NK-92 treated with Interleukin-12 subunit alpha and Interleukin-12 subunit beta, amount 100 ng/mL, for 24 hours (cell line): ENCODE measurements around the gene LEKR1.
A peak's percentile ranks its signal among the peaks of the same experiment; 100 is the strongest.
"Not testable (repeated sequence)": the region's sequence is repeated elsewhere in the genome, so short reads cannot be mapped to it uniquely, and the experiment has no call there.

Experiments
- DNase-seq: peaks from one replicate; lab custom pipeline; 2025; lab: John Stamatoyannopoulos, UW

LEKR1 gene

DNA sequence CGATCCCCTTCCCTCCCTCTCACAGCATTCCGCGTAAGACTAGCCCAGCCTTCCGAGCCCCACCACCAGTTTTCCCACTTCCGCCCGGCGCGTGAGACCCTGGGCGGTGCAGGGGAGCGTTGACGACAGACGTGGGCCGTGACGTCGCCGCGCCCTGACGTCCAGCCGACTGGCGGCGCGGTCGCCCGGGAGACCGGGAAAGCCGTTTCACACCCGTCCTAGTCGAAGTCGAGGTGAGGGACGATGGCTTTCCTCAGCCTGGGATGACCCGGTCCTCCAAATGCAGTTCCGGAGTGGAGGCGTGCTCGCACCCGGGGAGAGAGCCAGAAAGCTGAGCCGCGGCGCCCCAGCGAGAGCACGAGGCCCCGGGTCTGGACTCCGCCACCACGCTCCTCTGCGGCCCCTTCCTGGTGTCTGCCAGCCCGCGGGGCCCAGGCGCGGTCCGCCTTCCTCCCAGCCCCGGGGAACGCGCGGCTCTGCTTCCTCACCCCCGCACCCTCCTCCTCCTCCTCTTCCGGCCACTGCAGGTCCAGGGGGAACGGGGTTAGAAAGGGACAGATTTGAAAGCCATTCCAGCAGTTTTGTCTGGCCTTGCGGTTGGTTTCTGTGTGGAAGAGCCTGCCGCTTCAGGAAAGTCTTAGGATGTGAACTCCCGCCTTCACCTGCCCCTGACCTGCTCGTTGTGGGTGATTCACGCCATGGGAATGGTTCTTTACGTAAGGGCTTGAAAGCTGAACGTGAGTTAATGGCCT is at the start of gene LEKR1:
LEKR1 (plus strand) TSS at position 210 of the 752 bp plus-strand sequence. CDS start 2,977 bp downstream, outside the sequence.
- DNase-seq: peak; percentile 45

DNA sequence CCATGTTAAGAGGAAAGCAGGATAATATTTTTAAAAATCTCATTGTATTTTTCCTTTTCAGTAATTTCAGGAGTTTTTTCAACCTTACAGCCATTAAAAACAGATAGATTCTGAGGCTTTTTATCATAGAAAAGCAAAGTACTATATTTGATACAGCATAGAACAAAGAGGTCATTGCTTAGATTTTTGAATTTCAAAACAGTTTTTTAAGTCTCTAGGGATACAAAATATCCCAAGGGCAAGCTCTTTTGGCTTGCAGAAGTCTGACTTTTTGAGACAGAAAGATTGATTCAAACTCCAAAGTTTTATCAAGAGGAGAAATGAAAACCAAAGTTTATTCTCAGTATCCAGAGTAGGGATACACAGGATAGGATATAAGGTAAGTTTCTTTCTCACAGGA is 49.3 kb upstream of the LEKR1 start:
- DNase-seq: no peak

DNA sequence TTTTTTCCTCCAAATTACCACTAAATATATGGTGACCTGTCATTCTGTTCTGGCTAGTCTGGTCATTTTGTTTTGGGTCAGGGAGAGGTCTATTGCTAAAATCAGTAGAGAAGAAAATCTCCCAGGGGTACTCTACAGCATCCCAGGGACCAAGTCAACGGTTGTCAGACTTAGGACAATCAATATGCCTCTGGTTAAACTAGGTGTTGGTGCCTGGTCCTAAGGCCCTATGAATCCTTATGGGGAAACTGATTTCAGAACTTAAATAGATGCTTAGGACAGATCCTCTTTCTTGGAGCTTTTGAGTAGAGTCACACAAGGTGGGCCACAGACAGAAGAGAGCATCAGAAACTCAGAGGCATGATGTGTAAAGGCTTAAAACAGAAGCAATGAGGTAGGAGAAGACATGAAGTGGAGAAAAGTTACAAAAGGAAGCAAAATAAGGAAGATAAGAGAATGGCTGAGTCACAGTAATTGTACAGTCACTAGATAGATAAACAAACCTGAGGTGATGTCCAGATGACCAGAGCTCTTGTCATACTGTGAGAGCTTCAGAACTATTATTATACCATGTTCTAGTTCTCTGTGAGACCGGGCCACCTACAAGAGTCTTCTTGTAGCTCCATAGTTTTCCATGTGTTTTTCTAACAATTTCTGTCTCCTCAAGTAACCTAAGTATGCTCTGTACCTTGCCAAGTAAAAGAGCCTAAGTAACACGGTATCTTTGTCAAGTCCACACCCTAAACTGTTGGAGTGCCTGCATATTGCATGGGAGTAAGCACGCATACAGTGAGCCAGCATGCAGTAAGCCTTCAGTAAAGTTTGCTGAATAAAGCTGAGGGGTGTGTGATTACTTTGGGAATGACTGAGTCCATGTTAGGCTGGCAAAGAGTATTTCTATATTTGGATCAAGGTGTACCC is 44.6 kb upstream of the LEKR1 start:
- no peak for DNase-seq

DNA sequence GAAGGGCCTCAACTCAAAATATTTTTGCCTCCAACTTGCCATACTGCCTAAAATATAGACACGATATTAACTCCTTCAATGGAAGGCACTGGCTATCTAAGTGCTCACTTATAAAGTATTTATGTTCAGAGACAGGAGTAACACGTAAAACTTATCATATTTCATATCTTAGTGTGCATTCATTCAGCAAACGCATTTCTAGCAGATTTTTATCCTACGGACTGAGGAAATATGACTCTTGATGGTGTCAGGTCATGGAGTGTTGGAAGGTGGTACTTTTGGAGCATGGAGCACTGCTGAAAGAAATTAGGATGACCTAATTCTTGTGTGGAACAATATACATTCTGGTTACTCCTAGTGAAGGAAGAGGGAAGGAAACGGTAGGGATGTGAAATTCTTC is 43.8 kb upstream of the LEKR1 start:
- DNase-seq: no peak

DNA sequence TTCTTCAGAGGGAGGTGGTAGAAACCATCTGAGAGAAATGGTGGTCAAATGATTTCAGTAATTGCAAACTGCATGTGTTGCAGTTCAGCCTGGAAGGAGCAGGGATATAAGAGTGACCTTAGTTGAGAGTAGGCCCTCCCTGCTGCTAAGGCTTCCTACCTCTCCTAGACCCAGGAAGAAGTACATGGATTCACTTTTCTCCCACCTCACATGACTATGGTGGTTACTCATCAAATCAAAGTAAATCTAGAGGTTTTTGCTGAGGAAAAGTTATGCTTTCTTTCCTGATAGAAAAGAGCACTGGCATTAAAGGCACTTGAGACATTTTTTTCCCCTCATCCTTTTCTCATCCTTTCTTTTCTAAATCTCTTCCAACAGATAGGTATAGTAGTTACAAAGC is 43.2 kb upstream of the LEKR1 start:
- no peak for DNase-seq

DNA sequence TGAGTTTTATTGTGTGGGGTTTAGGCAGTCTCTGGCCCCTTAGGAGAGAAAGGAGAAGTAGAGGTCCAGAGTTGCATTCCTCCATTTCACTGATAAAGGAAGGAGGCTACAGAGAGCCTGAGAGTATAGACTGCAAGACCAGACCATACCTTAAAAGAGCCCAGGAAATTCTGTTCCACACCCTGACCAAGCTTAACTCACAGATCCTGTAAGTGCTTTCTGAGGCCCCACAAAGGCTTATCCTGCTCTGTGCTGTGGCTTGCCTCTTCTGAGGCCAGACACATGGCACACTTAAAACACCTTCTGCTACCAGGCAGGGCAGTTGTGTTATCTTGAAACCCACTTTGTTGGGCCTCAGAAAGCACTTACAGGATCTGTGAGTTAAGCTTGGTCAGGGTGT is 39.2 kb upstream of the LEKR1 start:
- no peak for DNase-seq

DNA sequence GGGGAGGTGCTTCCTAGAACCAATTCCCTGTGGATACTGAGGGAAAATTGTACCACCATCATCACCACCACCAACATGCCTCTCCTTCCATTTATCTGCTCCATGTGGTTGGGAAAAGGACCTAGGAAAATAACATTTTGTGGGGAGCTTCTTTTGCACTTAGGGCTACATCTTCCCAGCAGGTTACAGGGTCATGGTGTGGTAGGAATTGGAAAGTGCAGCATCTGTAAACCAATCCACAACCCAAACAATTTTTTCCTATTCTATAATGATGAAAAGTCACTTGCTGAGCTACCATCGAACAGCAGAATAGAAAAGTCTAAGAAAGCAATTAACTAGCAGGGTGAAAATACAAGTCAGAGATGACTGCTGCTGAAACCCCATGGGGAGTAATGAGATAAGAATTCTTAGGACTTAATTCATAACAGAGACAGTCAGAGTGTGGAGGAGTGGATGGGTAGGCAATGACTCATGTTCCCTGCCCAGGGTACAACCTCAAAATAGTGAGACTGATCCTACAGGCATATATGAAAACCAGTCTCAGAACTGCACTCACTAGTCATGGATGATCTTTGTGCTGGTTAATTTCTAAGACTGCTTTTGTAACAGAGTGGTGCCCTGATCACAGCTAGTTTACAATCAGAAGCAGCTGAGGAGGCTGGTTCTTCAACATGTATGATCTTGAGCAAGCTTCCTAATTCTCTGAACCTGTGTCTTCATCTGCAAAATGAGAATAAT is 38.1 kb upstream of the LEKR1 start:
- no peak for DNase-seq

DNA sequence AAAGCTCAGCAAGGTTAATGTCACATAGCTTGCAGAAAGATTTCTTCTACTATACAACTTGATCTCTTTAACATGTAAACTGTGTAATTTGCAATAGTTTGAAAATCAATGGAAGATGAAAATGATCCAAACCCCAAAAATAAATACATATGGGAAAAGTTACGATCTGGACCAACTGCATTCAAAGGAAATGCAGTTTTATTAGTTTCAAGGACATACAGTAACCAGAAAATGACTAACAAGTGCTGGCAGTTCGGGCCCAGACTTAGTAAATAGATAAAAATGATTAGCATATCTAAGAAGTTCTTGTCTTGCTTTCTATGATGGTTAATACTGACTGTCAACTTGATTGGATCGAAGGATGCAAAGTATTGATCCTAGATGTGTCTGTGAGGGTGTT is 37.3 kb upstream of the LEKR1 start:
- no peak for DNase-seq

DNA sequence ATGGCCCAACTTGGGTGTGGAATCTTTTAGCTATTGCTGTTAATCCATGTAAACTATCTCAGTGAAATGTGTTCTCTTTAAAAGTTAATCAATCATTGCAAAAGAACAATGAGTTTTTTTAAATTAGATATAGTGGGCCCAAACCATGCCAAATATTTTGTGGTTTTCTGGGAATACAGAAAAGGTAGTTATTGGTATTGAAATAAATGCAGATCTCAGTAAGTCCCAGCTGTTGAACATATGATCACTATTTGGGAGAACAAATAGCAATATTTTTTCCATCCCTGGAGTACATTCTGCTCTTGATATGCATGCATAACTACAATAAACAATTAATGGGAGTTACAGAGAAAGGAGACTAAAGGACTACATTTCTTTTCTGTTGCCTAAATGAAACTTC is 36.0 kb upstream of the LEKR1 start:
- DNase-seq: no peak

DNA sequence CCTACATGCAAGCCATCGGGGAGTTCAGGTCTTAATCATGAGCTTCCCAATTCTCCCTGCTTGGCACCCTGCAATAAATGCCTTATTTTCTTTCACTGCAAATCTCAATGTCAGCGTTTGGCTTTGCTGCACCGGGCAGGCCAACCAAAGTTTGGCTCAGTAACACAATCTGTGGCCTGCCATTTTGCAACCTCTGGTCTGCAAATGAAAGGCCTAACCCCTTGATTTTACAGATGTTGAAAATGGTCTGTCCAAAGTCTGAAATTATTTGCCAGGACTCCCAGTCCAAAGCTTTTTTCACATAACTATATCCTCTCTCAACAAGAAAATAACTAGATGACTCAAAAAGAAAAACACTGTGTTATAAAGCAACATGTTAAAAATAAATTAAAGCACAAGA is 34.0 kb upstream of the LEKR1 start:
- no peak for DNase-seq

DNA sequence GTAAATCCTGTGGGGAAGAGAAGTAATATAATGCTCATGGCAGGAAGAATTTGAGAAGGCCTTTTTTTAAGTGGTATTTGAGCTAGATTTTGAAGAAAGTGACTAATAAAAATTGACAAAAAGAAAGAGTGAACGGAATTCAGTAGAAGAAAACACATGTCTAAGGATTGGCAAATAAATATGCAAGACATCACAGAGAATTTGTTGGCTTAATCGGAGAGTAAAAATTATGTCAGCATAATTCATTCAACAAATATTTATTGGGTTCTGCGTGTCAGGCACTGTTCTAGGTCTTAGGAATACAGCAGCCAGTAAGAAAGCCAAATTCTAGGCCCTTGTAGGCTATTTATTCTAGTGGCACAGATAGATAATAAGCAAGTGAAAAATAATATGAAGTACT is 33.6 kb upstream of the LEKR1 start:
- DNase-seq: no peak

DNA sequence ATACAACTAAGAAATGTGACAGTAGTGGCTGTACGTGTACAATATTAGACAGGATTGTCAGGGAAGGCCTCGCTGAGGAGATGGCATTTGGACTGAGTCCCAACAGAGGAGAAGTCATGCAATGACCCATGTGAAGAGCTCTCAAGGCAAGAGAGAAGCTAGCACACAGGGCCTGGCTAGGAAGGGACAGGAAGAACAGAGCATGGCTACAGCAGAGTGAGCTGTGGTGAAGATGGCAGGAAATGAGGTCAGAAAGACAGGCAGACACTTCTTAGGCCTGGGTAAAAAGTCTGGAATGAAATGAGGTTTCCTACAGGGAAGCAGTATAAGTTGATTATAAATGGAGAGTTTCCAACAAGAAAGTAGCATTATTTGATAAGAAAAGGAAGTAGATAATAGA is 33.2 kb upstream of the LEKR1 start:
- DNase-seq: no peak

DNA sequence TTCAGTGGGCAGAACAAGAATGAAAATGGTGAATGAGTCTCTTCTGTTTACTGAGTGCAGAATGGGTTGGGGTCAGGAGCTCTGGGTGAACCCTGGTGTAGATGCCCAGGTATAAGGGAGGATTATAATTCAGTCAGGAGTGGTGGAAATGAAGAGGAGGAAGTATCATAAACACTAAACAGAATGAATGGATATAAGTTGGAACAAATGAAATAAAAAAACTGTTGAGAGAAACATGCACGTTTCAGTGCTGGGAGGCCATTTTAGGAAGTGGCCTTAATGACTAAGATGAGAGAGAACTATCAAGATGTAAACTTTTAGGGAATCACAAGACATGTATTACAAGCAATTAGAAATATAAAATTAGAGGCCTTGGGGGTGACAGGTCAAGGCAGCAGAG is 32.8 kb upstream of the LEKR1 start:
- no peak for DNase-seq

DNA sequence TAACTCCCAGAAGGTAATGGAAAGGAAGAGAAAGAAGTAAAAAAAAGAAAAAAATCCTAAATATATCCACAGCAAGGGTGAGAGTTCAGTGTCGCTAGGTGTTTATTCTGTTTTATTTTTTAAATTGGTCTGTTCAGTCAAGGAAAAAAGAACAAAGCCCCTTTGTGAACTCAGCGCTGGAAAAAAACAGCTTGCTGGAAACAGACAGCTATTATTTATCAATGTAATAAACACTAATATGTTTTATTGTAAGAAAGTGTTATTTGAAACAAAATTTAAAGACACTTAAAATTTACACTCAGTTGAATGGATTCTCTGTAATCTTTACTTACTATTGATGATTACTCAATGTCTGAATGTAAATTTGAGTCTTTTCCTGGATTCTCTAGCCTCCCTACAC is 32.3 kb upstream of the LEKR1 start:
- DNase-seq: no peak

DNA sequence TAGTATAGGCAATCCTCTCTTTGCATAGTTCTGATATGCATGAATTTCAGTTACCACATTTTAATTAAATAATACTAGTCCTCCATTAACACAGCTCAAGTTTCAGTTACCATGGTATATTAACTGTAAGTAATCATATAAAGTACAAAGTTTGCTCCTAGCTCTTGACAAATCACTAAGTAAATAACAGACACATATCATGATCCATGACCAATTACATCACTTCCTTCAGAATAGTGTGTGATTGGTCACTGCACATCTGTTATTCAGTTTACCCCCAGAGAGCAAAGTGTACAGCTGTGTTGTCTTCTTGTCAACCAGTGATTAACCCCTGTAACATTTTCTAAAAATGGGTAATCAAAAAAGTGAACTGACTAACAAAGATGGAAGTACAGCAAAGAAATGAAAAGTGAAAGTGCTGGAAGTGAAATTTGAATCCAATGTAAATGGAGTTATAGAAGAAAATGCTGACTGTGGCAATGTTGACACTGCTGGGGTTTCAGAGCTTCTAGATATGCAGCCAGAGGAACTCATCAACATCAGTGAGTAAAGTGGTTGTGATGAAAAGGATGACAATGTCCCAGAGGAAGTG is 30.2 kb upstream of the LEKR1 start:
- DNase-seq: no peak

DNA sequence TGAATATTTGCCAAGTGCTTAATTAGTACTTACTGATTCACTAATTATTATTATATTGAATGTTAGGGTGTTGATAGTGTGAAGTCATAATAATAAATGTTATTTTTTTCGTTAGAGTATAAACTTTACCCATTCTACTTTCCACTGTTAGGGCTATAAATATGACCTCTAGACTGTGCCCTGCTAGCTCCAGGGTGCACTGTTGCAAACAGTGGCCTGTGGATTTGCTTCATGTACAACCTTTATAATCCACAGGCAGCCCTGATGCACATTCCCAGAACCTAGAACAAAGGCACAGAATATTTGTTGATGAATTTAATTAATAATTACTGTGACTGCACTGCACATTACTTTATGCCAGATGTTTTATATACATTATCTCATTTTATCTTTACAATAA is 28.8 kb upstream of the LEKR1 start:
- no peak for DNase-seq

DNA sequence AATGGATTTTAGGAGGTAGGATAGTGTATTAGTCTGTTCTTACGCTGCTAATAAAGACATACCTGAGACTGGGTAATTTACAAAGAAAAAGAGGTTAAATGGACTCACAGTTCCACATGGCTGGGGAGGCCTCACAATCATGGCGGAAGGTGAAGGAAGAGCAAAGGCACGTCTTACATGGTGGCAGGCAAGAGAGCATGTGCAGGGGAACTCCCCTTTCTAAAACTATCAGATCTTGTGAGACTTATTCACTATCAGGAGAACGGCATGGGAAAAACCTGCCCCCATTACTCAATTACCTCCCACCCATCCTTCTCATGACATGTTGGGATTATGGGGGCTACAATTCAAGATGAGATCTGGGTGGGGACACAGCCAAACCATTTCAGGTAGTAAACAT is 25.9 kb upstream of the LEKR1 start:
- not testable (repeated sequence) for DNase-seq

DNA sequence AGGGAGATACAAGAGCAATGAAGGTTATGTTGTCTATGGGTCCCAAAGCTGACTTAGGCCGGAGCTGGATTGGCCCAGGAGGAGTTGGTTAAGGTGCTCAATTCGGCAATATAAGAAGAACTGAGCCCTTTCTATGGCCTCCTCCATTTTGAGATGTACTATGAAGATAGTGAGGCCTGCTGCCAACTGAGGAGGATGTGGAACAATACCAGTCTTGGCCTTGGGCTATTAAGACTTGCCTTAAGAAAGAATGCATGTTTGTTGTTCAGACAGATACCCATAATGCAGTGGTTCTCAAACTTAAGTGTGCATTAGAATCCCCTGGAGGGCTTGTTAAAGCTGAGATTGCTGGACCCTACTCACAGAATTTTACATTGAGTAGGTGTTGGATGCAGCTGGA is 24.4 kb upstream of the LEKR1 start:
- DNase-seq: no peak

DNA sequence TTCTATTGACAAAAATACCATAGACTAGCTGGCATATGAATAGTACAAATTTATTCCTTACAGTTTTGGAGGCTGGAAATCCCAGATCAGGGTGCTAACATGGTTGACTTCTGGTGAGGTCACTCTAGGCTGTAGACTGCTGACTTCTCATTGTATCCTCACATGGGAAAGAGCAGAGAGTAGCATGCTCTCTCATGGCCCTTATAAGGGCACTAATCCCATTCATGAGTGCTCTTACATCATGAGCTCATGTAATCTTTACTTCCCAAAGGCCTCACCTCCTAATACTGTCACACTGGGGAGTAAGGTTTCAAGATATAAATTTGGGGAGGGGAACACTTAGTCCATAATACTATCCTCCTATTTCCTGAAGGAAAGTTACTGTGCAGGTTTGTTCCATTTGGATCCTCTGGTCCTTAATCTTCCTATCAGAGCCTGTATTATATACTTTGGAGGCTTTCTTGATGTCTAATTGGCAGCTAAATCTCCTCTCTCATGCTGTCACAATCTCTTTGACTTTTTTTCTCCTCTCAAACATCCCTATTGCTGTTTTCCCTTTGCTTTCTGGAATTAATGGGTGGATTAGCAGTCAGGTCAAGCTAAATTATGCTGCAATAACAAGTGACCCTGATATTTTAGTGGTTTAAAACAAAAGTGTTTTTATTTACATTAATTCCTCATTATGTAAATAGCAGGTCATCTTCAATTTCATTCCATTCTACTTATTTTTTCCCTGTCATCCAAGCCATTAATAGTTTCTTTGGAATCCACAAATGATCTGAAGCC is 23.1 kb upstream of the LEKR1 start:
- no peak for DNase-seq

DNA sequence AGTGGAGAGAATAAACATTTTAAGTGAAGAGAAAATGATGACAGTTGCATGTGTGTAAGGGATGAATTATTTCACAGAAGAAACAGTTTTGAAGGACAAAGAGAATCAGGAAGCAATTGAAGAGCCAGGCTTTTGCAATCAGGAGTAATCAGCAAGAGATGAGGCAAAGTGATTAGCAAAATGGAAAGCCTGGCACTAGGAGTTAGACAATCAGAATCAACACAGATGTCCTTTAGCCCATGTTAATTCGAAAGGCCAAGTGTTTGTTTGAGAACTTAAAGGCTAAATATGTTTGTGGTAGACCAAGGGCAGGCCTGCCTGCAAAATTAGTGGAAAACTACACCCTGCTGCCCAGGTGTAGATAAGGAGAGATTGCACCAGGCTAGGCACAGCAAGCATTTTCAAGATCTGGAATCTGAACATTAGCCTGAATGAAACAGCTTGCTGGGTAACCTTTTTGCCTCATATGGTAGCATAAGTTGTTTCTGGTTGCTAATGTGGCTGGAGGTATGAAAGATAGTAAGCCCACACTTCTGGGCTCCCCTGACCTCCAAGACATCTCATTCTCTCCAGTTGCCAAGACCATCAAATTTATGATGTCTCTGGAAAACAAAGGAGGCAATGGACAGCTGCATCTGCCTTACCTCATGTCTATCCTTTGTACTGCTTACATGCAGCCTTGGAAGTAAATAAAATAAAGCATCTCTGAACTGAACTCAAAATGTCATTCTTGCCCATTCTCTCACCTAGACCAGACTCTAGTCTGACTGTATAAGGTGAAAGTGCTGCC is 22.0 kb upstream of the LEKR1 start:
- no peak for DNase-seq

DNA sequence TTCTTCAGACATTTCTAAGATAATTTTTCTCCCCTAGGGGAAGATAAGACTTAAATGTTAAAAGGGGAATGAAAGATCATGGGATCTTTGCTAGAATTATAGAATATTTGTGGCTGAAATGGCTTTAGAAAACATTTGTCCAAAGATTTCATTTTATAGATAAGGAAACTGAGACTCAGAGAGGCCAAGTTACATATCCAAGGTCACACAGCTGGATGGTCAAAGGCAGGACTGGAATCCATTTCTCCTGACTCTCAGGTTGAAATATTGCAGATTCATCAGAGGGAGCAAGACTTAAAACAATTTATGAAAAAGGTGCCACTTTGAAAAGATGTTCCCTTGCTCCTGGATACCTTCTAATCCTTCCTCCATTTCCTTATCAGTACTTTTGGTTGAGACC is 19.5 kb upstream of the LEKR1 start:
- no peak for DNase-seq
